Measurements from ENCODE around the gene PCDHGC4.

PCDHGC4 gene

GRCh38 chr5:141484641-141485311 is at the start of gene PCDHGC4:
Gene PCDHGC4 (plus strand): TSS chr5:141485030. CDS start chr5:141485174, 144 bp downstream.
- no peak for DNase-seq

- no peak for DNase-seq
Measured at GRCh38 chr5:141437221-141437620, 47.6 kb upstream of the PCDHGC4 start.

GRCh38 chr5:141439411-141440141 is 45.3 kb upstream of the PCDHGC4 start:
- no peak for DNase-seq

GRCh38 chr5:141440341-141440740 is 44.5 kb upstream of the PCDHGC4 start:
- no peak for DNase-seq

- DNase-seq, result no peak
Measured at GRCh38 chr5:141441571-141442170, 43.2 kb upstream of the PCDHGC4 start.

- no peak for DNase-seq
Measured at GRCh38 chr5:141465351-141465750, 19.5 kb upstream of the PCDHGC4 start.

- DNase-seq, result peak; percentile 27 to 42
Measured at GRCh38 chr5:141475625-141476131, 9.2 kb upstream of the PCDHGC4 start, which contains the start of gene PCDHGC3. Gene PCDHGC3 (plus strand): TSS chr5:141475966. CDS start chr5:141476117, 151 bp downstream.

- DNase-seq, result no peak
Measured at GRCh38 chr5:141476132-141476911, 8.5 kb upstream of the PCDHGC4 start.

GRCh38 chr5:141477044-141477575 is 7.7 kb upstream of the PCDHGC4 start:
- no peak for DNase-seq

GRCh38 chr5:141477815-141478214 is 7.0 kb upstream of the PCDHGC4 start:
- DNase-seq, result no peak

- DNase-seq, result no peak
Measured at GRCh38 chr5:141478321-141478945, 6.4 kb upstream of the PCDHGC4 start.

GRCh38 chr5:141479776-141480175 is 5.1 kb upstream of the PCDHGC4 start:
- DNase-seq, result no peak

GRCh38 chr5:141483902-141484301 is 928 bp upstream of the PCDHGC4 start:
- DNase-seq, result no peak

- no peak for DNase-seq
Measured at GRCh38 chr5:141484310-141484640, 555 bp upstream of the PCDHGC4 start.

GRCh38 chr5:141485321-141486055 is 658 bp downstream of the PCDHGC4 start:
- DNase-seq, result no peak

GRCh38 chr5:141486091-141486490 is 1.3 kb downstream of the PCDHGC4 start:
- no peak for DNase-seq

GRCh38 chr5:141487131-141487530 is 2.3 kb downstream of the PCDHGC4 start:
- DNase-seq, result no peak

- no peak for DNase-seq
Measured at GRCh38 chr5:141488591-141489561, 4.0 kb downstream of the PCDHGC4 start, which contains the start of gene PCDHGC5. Gene PCDHGC5 (plus strand): TSS chr5:141489081. CDS start chr5:141489241, 160 bp downstream.

GRCh38 chr5:141489841-141490240 is 5.0 kb downstream of the PCDHGC4 start:
- DNase-seq, result no peak

- no peak for DNase-seq
Measured at GRCh38 chr5:141490271-141490670, 5.4 kb downstream of the PCDHGC4 start.
